ENCODE results near the gene EYS.

The EYS gene

DNA sequence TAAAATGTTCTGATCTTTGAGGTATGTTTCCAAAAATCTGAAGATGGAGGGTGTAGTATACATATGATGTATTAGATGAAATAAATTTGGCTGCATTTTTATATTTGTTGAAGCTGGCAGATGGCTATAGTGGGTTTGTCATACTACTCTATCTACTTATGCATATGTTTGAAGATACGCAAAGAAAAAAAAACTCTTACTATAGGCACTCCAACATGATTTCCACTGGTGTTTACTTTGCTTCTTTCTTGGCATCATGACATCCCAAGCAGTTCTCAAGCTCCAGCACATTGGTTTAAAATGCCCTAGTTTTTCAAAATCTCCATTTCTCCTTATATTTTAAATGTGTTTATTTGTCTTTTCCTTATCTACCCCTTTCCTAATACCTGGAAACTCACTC lies 1359.6 kb downstream of the EYS start:
- no peaks in the 10 kb centered on the region for H3K36me3 ChIP-seq (ENCODE audit: control insufficient read depth, low read length)
- no peaks in the 10 kb centered on the region for H3K27me3 ChIP-seq (ENCODE audit: control insufficient read depth, low read length)
- no peak for TF ChIP-seq EZH2phosphoT487 (IDR thresholded peaks at IDR 0.05; ENCODE audit: borderline replicate concordance, low read length)
- TF ChIP-seq, protein P1, sequence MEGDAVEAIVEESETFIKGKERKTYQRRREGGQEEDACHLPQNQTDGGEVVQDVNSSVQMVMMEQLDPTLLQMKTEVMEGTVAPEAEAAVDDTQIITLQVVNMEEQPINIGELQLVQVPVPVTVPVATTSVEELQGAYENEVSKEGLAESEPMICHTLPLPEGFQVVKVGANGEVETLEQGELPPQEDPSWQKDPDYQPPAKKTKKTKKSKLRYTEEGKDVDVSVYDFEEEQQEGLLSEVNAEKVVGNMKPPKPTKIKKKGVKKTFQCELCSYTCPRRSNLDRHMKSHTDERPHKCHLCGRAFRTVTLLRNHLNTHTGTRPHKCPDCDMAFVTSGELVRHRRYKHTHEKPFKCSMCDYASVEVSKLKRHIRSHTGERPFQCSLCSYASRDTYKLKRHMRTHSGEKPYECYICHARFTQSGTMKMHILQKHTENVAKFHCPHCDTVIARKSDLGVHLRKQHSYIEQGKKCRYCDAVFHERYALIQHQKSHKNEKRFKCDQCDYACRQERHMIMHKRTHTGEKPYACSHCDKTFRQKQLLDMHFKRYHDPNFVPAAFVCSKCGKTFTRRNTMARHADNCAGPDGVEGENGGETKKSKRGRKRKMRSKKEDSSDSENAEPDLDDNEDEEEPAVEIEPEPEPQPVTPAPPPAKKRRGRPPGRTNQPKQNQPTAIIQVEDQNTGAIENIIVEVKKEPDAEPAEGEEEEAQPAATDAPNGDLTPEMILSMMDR (IDR thresholded peaks at IDR 0.05; ENCODE audit: low read depth, low read length, poor library complexity, severe bottlenecking) = no peak
- H4K20me1 ChIP-seq (ENCODE audit: control insufficient read depth, insufficient read depth, low read depth, low read length) = no peaks in the 10 kb centered on the region
- no peaks in the 10 kb centered on the region for H3K4me1 ChIP-seq (ENCODE audit: control insufficient read depth, low read length)
- H3K9me3 ChIP-seq (ENCODE audit: control insufficient read depth, insufficient read depth, low read length) = no peaks in the 10 kb centered on the region
- H3K9me2 ChIP-seq (replicated peaks; ENCODE audit: control insufficient read depth, low read length) = no peaks in the 10 kb centered on the region
- H3K4me2 ChIP-seq (ENCODE audit: low read length) = no peak overlapping the region
- no peak overlapping the region for H3K27ac ChIP-seq (ENCODE audit: low read depth, low read length)
- H3K79me2 ChIP-seq (ENCODE audit: control insufficient read depth, low read length) = no peaks in the 10 kb centered on the region
- H3K4me3 ChIP-seq (ENCODE audit: low read length) = no peak overlapping the region
- H3F3A ChIP-seq (ENCODE audit: control insufficient read depth, insufficient read depth) = no peaks in the 10 kb centered on the region

DNA sequence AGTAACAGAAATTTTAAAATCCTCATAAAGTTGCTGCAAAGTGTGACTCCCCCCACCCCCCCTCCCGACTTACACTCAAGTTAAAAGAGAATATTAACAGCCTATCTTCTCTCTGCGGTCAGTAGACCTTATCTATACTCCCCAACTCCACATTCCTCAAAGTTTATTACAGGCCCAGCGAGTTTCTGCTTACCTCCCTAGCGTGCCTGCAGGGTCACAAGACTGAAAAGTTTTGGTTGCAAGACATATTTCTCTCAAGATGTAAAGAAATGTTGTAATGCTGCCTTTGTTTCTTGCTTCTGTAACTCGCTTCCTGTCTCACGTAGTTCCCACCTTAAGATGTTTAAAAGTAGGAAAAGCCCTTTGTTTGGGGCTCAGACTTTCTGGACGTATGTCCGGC lies 1371.8 kb downstream of the EYS start:
- no peaks in the 10 kb centered on the region for H3F3A ChIP-seq (ENCODE audit: control insufficient read depth, insufficient read depth)
- no peaks in the 10 kb centered on the region for H4K20me1 ChIP-seq (ENCODE audit: control insufficient read depth, insufficient read depth, low read depth, low read length)
- H3K4me2 ChIP-seq (ENCODE audit: low read length) = no peak overlapping the region
- no peaks in the 10 kb centered on the region for H3K9me2 ChIP-seq (replicated peaks; ENCODE audit: control insufficient read depth, low read length)
- no peak for TF ChIP-seq EZH2phosphoT487 (IDR thresholded peaks at IDR 0.05; ENCODE audit: borderline replicate concordance, low read length)
- TF ChIP-seq, protein P1 (IDR thresholded peaks at IDR 0.05; ENCODE audit: low read depth, low read length, poor library complexity, severe bottlenecking) = no peak
- no peak overlapping the region for H3K4me3 ChIP-seq (ENCODE audit: low read length)
- no peak overlapping the region for H3K27ac ChIP-seq (ENCODE audit: low read depth, low read length)
- H3K4me1 ChIP-seq (ENCODE audit: control insufficient read depth, low read length) = no peaks in the 10 kb centered on the region
- H3K27me3 ChIP-seq (ENCODE audit: control insufficient read depth, low read length) = no peaks in the 10 kb centered on the region
- no peaks in the 10 kb centered on the region for H3K36me3 ChIP-seq (ENCODE audit: control insufficient read depth, low read length)
- no peaks in the 10 kb centered on the region for H3K79me2 ChIP-seq (ENCODE audit: control insufficient read depth, low read length)
- H3K9me3 ChIP-seq (ENCODE audit: control insufficient read depth, insufficient read depth, low read length) = no peaks in the 10 kb centered on the region

DNA sequence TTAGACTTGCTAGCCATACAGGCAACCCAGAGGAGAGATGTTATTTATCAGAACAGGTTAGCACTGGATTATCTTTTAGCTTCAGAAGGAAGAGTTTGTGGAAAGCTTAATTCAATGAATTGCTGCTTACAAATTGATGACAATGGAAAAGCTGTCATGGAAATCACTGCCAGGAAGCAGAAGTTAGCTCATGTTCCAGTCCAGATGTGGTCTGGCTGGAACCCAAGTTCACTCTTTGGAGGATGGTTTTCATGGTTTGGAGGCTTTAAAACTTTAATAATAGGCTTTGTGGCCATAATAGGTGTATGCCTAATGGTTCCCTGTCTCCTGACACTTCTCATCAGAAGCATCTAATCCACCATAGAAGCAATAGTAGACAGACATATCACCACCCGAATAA lies 1372.4 kb downstream of the EYS start:
- TF ChIP-seq EZH2phosphoT487 (IDR thresholded peaks at IDR 0.05; ENCODE audit: borderline replicate concordance, low read length) = no peak
- TF ChIP-seq, protein P1 (IDR thresholded peaks at IDR 0.05; ENCODE audit: low read depth, low read length, poor library complexity, severe bottlenecking) = no peak
- H3K27me3 ChIP-seq (ENCODE audit: control insufficient read depth, low read length) = no peaks in the 10 kb centered on the region

More for the DNA sequence above, 1372.4 kb downstream of the EYS start:
- H3K4me2 ChIP-seq (ENCODE audit: low read length) = no peak overlapping the region
- H4K20me1 ChIP-seq (ENCODE audit: control insufficient read depth, insufficient read depth, low read depth, low read length) = no peaks in the 10 kb centered on the region
- H3K4me3 ChIP-seq (ENCODE audit: low read length) = no peak overlapping the region
- no peaks in the 10 kb centered on the region for H3K79me2 ChIP-seq (ENCODE audit: control insufficient read depth, low read length)
- no peaks in the 10 kb centered on the region for H3F3A ChIP-seq (ENCODE audit: control insufficient read depth, insufficient read depth)
- H3K36me3 ChIP-seq (ENCODE audit: control insufficient read depth, low read length) = no peaks in the 10 kb centered on the region
- H3K27ac ChIP-seq (ENCODE audit: low read depth, low read length) = no peak overlapping the region
- no peaks in the 10 kb centered on the region for H3K9me3 ChIP-seq (ENCODE audit: control insufficient read depth, insufficient read depth, low read length)
- H3K9me2 ChIP-seq (replicated peaks; ENCODE audit: control insufficient read depth, low read length) = no peaks in the 10 kb centered on the region
- H3K4me1 ChIP-seq (ENCODE audit: control insufficient read depth, low read length) = no peaks in the 10 kb centered on the region
